Measurements from ENCODE around the gene SYT5. TPM values are rescaled to one million over a fixed set of nuclear protein-coding genes. Genes with fewer than 3 reads are reported as not detected.

SYT5 gene
- total and polyA plus RNA-seq, 2 donors (not counting 1 experiment from before 2014, with no cell fraction given) = 0.27 to 0.94 TPM

DNA sequence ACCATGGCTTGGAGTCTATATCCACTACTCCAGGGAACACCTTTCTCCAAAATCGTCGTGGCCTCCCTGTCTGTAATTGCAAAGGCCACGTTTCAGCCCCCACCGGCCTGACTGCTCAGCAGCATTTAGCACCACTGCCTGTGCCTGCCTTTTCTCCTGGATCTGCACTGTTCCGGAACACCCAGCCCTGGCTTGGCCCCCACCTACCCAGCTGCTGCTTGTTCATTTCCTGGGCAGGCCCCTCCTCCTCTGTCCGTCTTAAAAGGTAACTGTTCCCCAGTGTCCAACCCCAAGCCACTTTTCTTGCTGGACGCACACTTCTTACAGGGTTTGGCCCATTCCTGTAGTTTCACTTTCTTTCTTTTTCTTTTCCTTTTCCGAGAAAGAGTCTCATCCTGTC, 8.5 kb upstream of the SYT5 start:
- ATAC-seq (ENCODE audit: low read depth) (no peak), DNase-seq (no peak)
- Histone ChIP-seq H2AFZ (ENCODE audit: insufficient read depth, low read depth, low read length, poor library complexity, severe bottlenecking) (peak overlapping the region; percentile 33), H3K4me1 (ENCODE audit: control insufficient read depth in 2 of 2, insufficient read depth in 2 of 2, low read length in 2 of 2) (no peaks in the 10 kb centered on the region), H3K36me3 (replicated peaks in 1 of 2; ENCODE audit: control extremely low read depth in 1 of 2, control insufficient read depth in 1 of 2, extremely low read depth in 1 of 2, insufficient read depth in 2 of 2, low read length in 1 of 2) (no peaks in the 10 kb centered on the region), H3K27ac (ENCODE audit: low read length in 2 of 2) (no peak overlapping the region), H4K20me1 (ENCODE audit: control insufficient read depth, insufficient read depth, low read length, poor library complexity, severe bottlenecking) (no peaks in the 10 kb centered on the region), H3K27me3 (replicated peaks in 1 of 4; ENCODE audit: control extremely low read depth in 1 of 4, control insufficient read depth in 3 of 4, insufficient read depth in 4 of 4, low read length in 3 of 4) (peaks cover 0 to 14% (median 0%) of the 10 kb centered on the region in 4 experiments), H3K4me3 (ENCODE audit: control extremely low read depth in 1 of 5, extremely low read depth in 1 of 5, insufficient read depth in 1 of 5, low read depth in 2 of 5, low read length in 4 of 5) (no peak overlapping the region), H3K9me3 (ENCODE audit: control extremely low read depth in 1 of 3, control insufficient read depth in 2 of 3, insufficient read depth in 1 of 3, low read length in 2 of 3) (no peaks in the 10 kb centered on the region), H3K9ac (ENCODE audit: low read length) (no peak overlapping the region), H3K79me2 (ENCODE audit: control insufficient read depth, insufficient read depth, low read length) (no peaks in the 10 kb centered on the region), H3K4me2 (replicated peaks; ENCODE audit: low read depth, low read length, poor library complexity, severe bottlenecking) (no peak overlapping the region)
- intact Hi-C loops (cut with micrococcal nuclease) = no loop called here
- ChIA-PET CTCF (no interaction called here), POLR2A (interaction anchor here (0.6 kb wide), 1 partner anchor 127 kb away, joined by 4 read pairs; no protein-coding TSS in a partner anchor)
- no peaks in the 10 kb centered on the region for H3K9me3 Mint-ChIP-seq (ENCODE audit: insufficient read depth)
- no peak overlapping the region for H3K4me3 Mint-ChIP-seq
- peaks cover 25% of the 10 kb centered on the region for H3K27me3 Mint-ChIP-seq
- 14% methylated on average over 6 of the region's 8 CpGs for WGBS (ENCODE audit: insufficient coverage)
- no peaks in the 10 kb centered on the region for H3K4me1 Mint-ChIP-seq
- no peak overlapping the region for H3K27ac Mint-ChIP-seq
- TF ChIP-seq CTCF (IDR thresholded peaks at IDR 0.05) (no peak), EZH2 (IDR thresholded peaks at IDR 0.05; ENCODE audit: borderline replicate concordance, insufficient read depth, low read depth, low read length, poor library complexity, severe bottlenecking) (no peak)

DNA sequence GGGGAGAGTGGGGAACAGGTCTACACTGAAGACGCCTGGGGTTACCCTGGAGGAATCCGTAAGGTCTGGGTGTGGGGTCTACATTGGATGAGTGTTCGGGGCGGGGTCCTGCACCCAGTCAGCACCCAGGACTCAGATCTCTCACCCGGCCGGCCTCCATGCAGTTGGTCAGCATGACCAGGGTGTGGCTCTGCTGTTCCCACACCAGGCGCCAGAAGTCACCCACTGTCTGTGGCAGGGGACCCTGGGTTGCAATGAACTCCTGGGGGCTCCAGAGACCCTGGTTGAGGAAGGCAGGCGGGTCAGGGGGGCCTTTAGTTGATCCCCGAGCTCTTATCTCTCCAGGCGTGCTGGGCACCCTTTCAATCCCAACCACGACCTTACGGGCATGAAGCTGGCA, 6.0 kb upstream of the SYT5 start:
- 87% methylated on average over 12 of the region's 12 CpGs for WGBS (ENCODE audit: insufficient coverage)
- ChIA-PET CTCF (no interaction called here), POLR2A (no interaction called here)
- Histone ChIP-seq H3K79me2 (ENCODE audit: control insufficient read depth, insufficient read depth, low read length) (no peaks in the 10 kb centered on the region), H3K9ac (ENCODE audit: low read length) (no peak overlapping the region), H3K9me3 (ENCODE audit: control extremely low read depth in 1 of 3, control insufficient read depth in 2 of 3, insufficient read depth in 1 of 3, low read length in 2 of 3) (peaks cover 0 to 11% (median 0%) of the 10 kb centered on the region in 3 donors), H3K4me1 (ENCODE audit: control insufficient read depth in 2 of 2, insufficient read depth in 2 of 2, low read length in 2 of 2) (no peaks in the 10 kb centered on the region), H4K20me1 (ENCODE audit: control insufficient read depth, insufficient read depth, low read length, poor library complexity, severe bottlenecking) (no peaks in the 10 kb centered on the region), H3K4me3 (ENCODE audit: control extremely low read depth in 1 of 5, extremely low read depth in 1 of 5, insufficient read depth in 1 of 5, low read depth in 2 of 5, low read length in 4 of 5) (no peak overlapping the region), H3K4me2 (replicated peaks; ENCODE audit: low read depth, low read length, poor library complexity, severe bottlenecking) (no peak overlapping the region), H3K27ac (ENCODE audit: low read length in 2 of 2) (no peak overlapping the region), H3K36me3 (replicated peaks in 1 of 2; ENCODE audit: control extremely low read depth in 1 of 2, control insufficient read depth in 1 of 2, extremely low read depth in 1 of 2, insufficient read depth in 2 of 2, low read length in 1 of 2) (no peaks in the 10 kb centered on the region), H3K27me3 (replicated peaks in 1 of 4; ENCODE audit: control extremely low read depth in 1 of 4, control insufficient read depth in 3 of 4, insufficient read depth in 4 of 4, low read length in 3 of 4) (peaks cover 0 to 34% (median 10%) of the 10 kb centered on the region in 4 experiments), H2AFZ (ENCODE audit: insufficient read depth, low read depth, low read length, poor library complexity, severe bottlenecking) (no peak overlapping the region)
- ATAC-seq (ENCODE audit: low read depth) (no peak), DNase-seq (no peak)
- TF ChIP-seq CTCF (IDR thresholded peaks at IDR 0.05) (no peak), EZH2 (IDR thresholded peaks at IDR 0.05; ENCODE audit: borderline replicate concordance, insufficient read depth, low read depth, low read length, poor library complexity, severe bottlenecking) (no peak)
- intact Hi-C loops (cut with micrococcal nuclease) = no loop called here
- H3K4me1 Mint-ChIP-seq = no peaks in the 10 kb centered on the region
- H3K27me3 Mint-ChIP-seq = peaks cover 27% of the 10 kb centered on the region
- no peak overlapping the region for H3K4me3 Mint-ChIP-seq
- H3K27ac Mint-ChIP-seq = no peak overlapping the region
- no peaks in the 10 kb centered on the region for H3K9me3 Mint-ChIP-seq (ENCODE audit: insufficient read depth)

All from B cell (primary cell).